Peyer's patch (tissue), 4 donors: ENCODE results near the gene SHC2.

Source experiments
- CTCF ChIP-seq, 6 experiments: fragments of 450-650 bp in 4 of 6; fragments of 200-600 bp in 2 of 6; sonication (generic) in 1 of 6; IDR thresholded peaks; one replicate each; pipeline ENCODE4 v1.5.1; 2017 to 2019; ENCODE audit warnings: antibody characterized with exemption in 6 of 6, mild to moderate bottlenecking in 3 of 6, moderate library complexity in 1 of 6
- POLR2A ChIP-seq, 2 donors: fragments of 450-650 bp; IDR thresholded peaks; one replicate each; pipeline ENCODE4 v1.5.1; 2017; ENCODE audit warnings: antibody characterized with exemption in 2 of 2, mild to moderate bottlenecking in 2 of 2, moderate library complexity in 2 of 2

DNA sequence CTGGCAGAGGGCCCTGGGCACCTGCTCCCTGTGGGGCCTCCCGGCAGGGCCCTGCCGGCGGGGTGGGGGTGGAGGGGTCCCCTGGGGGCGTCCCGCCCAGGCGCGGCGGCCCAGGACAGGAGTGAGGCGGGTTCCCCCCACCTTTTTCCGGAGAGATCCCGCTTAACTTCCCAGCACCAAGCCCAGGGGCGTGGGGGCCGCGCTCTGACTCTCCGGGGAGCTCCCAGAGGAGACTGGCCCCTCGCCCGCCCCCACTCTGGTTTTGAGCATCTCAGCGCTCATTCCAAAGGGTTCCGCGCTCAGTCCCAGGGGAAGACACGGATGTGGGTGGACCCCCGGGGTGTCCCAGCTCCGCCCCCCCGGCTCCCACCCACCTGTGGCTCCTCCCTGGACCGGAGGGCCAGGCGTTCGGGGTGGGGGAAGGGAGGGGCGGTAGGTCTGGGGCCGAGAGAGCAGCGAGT, 52.4 kb downstream of the SHC2 start:
- TF ChIP-seq CTCF (IDR thresholded peaks at IDR 0.05) (no peak), POLR2A (IDR thresholded peaks at IDR 0.05) (no peak)
